Activated naive CD8-positive, alpha-beta T cell treated with anti-CD3 and anti-CD28 coated beads for 36 hours (primary cell): ENCODE data around the gene SUB1. TPM values are rescaled to one million over a fixed set of nuclear protein-coding genes. Genes with fewer than 3 reads are reported as not detected.

Experiments
- DNase-seq: peaks from one replicate; pipeline ENCODE4 v3.0.0; 2021
- H3K27ac Mint-ChIP-seq: one replicate; pipeline ENCODE4 v1.8.0; 2022; ENCODE audit warnings: mild to moderate bottlenecking, moderate library complexity, mixed read lengths
- H3K27me3 Mint-ChIP-seq: one replicate; pipeline ENCODE4 v1.8.0; 2022; ENCODE audit warnings: mild to moderate bottlenecking, mixed read lengths
- H3K36me3 Mint-ChIP-seq: one replicate; pipeline ENCODE4 v1.8.0; 2021; ENCODE audit warnings: mild to moderate bottlenecking, mixed read lengths
- H3K4me1 Mint-ChIP-seq: one replicate; pipeline ENCODE4 v1.8.0; 2021; ENCODE audit warnings: mixed read lengths
- H3K4me3 Mint-ChIP-seq: one replicate; pipeline ENCODE4 v1.8.0; 2022; ENCODE audit warnings: mild to moderate bottlenecking, moderate library complexity, mixed read lengths
- H3K9me3 Mint-ChIP-seq: one replicate; pipeline ENCODE4 v1.8.0; 2022; ENCODE audit warnings: mixed read lengths
- total RNA-seq, 2 experiments: library from RNA; stranded (reverse); gene quantifications; one replicate each; pipeline ENCODE4 v1.2.3, GENCODE V29; 2021

Gene SUB1
- total RNA-seq, 2 experiments from 2014 or later = 414 to 435 TPM

DNA sequence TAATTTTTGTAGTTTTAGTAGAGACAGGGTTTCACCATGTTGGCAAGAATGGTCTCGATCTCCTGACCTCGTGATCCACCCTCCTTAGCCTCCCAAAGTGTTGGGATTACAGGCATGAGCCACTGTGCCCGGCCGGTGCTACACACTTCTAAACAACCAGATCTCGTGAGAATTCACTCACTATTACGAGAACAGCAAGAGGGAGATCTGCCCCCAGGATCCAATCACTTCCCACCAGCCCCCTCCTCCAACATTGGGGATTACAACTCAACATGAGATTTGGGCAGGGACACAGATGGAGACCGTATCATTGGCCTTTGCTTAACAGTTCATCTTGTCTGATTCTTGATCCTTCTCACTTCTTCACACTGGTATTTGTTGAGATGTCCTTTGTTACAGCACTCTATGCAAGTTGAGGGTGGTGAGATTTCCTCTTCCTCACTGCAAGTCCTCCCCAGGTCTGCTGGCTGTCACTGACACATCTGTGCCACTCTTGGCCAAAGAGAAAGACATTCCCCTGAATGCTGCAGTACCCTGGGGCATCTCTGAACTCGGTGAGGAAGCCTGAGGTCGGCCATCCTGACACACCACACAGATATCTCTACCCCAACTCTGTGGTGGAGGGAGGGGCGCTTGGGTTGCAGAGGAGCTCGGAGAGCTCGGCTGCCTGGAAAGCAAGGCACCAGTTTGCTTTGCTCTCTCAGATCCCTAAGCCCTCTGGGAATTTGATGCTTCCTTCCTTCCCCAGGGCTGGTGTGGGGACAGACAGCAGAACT is 4.2 kb upstream of the SUB1 start:
- H3K4me1 Mint-ChIP-seq = peaks cover 18% of the 10 kb centered on the region
- H3K9me3 Mint-ChIP-seq = no peaks in the 10 kb centered on the region
- peaks cover 3% of the 10 kb centered on the region for H3K36me3 Mint-ChIP-seq

DNA sequence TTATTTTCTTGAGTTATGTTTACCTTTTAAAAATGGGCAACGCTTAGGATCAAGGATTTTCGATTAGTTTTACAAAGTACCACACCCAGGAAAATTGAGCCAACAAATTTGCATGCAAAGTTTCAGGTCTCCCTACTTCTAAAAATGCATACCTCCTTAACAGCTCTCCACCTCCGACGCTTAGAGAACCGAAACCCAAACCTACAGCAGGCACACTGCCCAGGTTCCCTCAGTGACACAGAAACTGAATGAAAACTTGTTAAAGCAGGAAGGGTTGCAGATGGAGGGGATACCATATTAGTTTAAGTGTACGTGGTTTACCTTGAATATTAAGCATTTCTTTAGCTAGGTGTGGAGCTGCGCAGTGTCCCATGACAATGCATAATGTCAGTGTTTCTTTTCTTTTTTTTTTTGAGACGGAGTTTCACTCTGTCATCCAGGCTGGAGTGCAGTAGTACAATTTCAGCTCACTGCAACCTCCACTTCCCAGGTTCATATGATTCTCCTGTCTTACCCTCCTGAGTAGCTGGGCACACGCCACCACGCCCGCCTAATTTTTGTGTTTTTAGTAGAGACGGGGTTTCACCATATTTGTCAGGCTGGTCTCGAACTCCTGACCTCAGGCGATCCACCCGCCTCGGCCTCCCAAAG is 1.6 kb upstream of the SUB1 start:
- peak overlapping the region; percentile 20 for H3K27ac Mint-ChIP-seq
- H3K27me3 Mint-ChIP-seq = peaks cover 3% of the 10 kb centered on the region
- peaks cover 30% of the 10 kb centered on the region for H3K4me1 Mint-ChIP-seq
- H3K4me3 Mint-ChIP-seq = no peak overlapping the region
- peaks cover 21% of the 10 kb centered on the region for H3K36me3 Mint-ChIP-seq
- no peak for DNase-seq
- no peaks in the 10 kb centered on the region for H3K9me3 Mint-ChIP-seq

More for the DNA sequence above, 4.2 kb upstream of the SUB1 start:
- DNase-seq = no peak
- Mint-ChIP-seq H3K27ac (no peak overlapping the region), H3K27me3 (peaks cover 6% of the 10 kb centered on the region), H3K4me3 (no peak overlapping the region)

DNA sequence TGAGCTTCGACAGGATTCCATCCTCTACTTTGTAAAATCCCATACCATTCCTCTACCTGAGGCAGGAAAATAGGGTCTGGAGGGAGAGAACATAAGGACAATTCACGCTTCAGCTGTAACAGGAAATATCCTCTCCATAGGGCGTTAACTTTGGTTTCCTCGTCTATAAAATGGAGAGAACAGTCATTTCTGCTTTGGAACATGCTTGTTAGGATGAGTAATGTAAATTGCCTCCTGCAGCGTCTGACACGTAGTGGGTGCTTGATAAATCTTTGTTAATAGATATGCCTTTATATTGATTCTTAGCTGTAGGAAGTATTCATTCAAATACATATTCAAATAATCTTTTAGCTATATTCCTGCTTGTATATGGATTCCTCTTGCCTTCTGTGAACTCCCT is 711 bp upstream of the SUB1 start:
- H3K27me3 Mint-ChIP-seq = peaks cover 3% of the 10 kb centered on the region
- H3K27ac Mint-ChIP-seq = peak overlapping the region; percentile 100
- no peak overlapping the region for H3K4me3 Mint-ChIP-seq
- no peaks in the 10 kb centered on the region for H3K9me3 Mint-ChIP-seq
- H3K36me3 Mint-ChIP-seq = peaks cover 24% of the 10 kb centered on the region
- no peak for DNase-seq
- H3K4me1 Mint-ChIP-seq = peaks cover 37% of the 10 kb centered on the region

DNA sequence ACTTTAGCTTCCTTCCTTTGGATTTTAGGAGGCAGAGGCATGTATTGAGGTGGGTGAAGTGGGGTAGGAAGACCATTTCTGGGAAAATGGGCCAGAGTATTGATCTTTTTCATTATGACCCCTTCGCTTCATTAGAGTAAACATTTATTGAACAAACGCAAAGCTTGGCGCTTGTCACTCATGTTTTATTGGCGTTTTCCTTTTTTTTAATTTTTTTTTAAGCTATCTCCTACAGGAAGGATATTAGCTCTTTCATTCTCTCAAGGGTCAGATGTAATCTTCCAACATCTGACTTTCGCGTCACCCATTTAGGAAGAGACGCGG is 273 bp upstream of the SUB1 start:
- H3K4me3 Mint-ChIP-seq = peak overlapping the region; percentile 99
- H3K36me3 Mint-ChIP-seq = peaks cover 24% of the 10 kb centered on the region
- peaks cover 37% of the 10 kb centered on the region for H3K4me1 Mint-ChIP-seq
- no peaks in the 10 kb centered on the region for H3K9me3 Mint-ChIP-seq
- no peak for DNase-seq
- peaks cover 3% of the 10 kb centered on the region for H3K27me3 Mint-ChIP-seq
- H3K27ac Mint-ChIP-seq = peak overlapping the region; percentile 100

DNA sequence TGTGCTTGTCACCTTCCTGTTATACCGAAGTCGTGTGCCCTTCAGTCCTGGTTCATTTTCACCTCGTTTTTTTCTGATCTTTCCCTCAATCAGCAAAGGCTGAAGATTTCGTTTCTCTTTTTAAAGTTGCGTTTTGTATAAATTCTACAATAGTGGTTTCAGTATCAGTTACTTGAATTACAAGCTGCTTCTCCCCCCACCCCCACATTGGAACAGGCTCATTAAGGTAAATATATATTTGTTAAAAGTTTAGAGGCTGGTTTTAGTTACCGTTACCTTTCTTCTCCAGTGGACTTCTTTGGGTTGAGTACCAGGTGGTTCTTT is 881 bp downstream of the SUB1 start:
- Mint-ChIP-seq H3K27ac (peak overlapping the region; percentile 100), H3K27me3 (no peaks in the 10 kb centered on the region), H3K4me1 (peaks cover 42% of the 10 kb centered on the region), H3K9me3 (no peaks in the 10 kb centered on the region), H3K36me3 (peaks cover 28% of the 10 kb centered on the region), H3K4me3 (peak overlapping the region; percentile 99)
- no peak for DNase-seq

DNA sequence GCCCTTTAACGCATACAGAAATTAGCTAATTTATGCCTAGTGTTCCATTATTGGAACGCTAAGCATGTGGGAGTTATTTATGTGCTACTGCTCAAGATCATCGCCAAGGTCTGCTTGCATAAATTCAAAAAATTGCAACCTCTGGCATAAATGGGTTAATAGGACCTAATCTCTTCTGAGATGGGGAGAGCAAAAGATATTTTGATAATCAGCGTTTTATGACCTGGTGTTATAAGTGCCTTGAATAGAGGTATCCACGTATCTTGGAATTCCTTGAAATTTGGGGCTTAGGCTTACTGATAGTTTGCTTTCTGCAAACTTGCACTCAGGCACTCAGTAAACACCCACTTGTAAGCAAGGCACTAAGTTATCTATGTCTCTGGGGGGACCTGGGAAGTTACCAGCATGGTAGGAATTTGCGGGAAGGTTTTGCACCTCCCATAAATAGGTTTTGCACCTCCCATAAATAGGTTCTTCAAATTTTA is 1.8 kb downstream of the SUB1 start:
- peaks cover 49% of the 10 kb centered on the region for H3K4me1 Mint-ChIP-seq
- no peaks in the 10 kb centered on the region for H3K9me3 Mint-ChIP-seq
- H3K4me3 Mint-ChIP-seq = peak overlapping the region; percentile 99
- H3K36me3 Mint-ChIP-seq = peaks cover 35% of the 10 kb centered on the region
- no peaks in the 10 kb centered on the region for H3K27me3 Mint-ChIP-seq
- no peak for DNase-seq
- H3K27ac Mint-ChIP-seq = peak overlapping the region; percentile 100

DNA sequence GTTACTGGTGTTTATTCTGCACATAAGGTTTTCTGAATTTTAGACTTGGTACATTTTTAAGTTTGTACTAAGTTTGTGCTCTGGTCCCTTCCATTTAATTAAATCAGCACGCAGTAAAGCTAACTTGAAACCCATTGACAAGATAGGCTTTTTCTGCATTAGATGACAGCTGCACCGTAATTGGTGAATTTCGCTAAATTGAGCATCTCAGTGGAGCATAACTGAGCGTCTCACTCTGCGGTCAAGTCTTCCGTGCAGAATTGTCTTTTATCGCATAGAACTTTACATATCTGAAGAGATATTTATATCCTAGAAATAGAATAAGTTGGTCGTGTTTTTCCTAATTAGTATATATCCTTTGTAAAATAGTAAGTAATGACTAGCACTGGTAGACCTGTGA is 4.1 kb downstream of the SUB1 start:
- no peaks in the 10 kb centered on the region for H3K9me3 Mint-ChIP-seq
- H3K4me1 Mint-ChIP-seq = peaks cover 52% of the 10 kb centered on the region
- no peaks in the 10 kb centered on the region for H3K27me3 Mint-ChIP-seq
- no peak overlapping the region for H3K27ac Mint-ChIP-seq
- no peak overlapping the region for H3K4me3 Mint-ChIP-seq
- H3K36me3 Mint-ChIP-seq = peaks cover 53% of the 10 kb centered on the region
- no peak for DNase-seq

DNA sequence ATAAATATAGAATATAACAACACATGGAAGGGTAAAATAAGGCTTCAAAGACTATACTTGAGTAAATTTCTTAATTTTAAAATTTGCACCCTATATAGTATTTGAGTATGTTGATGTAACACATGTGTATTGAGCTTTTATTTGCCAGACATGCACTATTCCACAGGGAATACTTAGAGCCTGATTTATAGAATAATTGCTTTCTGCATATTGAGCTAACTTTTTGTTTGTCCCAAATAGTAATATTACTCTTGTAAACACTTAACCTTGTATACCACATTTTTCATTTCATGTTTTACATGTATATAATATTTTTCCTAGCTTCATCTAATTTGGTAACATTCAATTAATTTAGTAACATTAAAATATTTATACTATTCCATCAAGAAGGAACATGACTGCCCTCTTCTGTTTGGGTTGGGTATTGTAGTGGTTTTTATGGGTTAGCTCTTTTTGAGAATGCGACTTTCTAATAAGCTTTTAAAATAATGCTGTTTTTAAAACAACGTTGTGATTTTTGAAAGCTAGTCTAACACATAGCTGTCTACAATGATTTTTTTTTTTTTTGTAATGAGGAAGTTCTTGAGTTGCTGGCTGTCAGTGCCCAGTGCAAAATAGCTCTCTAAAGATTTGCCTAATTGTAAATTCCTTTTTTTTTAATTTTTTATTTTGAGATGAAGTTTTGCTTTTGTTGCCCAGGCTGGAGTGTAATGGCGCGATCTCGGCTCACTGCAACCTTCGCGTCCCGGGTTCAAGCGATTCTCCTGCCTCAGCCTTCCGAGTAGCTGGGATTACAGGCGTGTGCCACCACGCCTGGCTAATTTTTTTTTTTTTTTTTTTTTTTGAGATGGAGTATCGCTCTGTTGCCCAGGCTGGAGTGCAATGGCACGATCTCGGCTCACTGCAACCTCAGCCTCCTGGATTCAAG is 4.8 kb downstream of the SUB1 start:
- H3K4me3 Mint-ChIP-seq = no peak overlapping the region
- H3K27ac Mint-ChIP-seq = no peak overlapping the region
- H3K4me1 Mint-ChIP-seq = peaks cover 52% of the 10 kb centered on the region
- no peak for DNase-seq
- H3K9me3 Mint-ChIP-seq = no peaks in the 10 kb centered on the region
- H3K36me3 Mint-ChIP-seq = peaks cover 54% of the 10 kb centered on the region
- no peaks in the 10 kb centered on the region for H3K27me3 Mint-ChIP-seq

DNA sequence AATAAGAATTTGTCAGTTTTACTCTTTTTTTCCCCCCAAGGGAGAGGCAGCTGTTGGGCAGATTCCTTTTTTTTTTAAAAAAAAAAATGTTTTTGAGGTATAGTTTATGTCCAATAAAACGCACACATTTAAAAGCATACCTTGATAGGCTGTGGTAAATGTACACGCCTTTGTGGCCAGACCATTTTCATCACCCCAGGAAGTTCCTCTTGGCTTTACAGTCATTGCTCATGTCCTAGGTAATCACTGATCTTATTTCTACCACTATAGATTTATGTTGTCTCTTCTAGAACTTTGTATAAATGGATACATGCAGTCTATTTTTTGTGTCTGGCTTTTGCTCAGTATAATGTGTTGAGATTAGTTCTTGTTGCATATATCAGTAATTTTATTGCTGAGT is 9.8 kb downstream of the SUB1 start:
- no peak overlapping the region for H3K4me3 Mint-ChIP-seq
- peak overlapping the region; percentile 86 for H3K27ac Mint-ChIP-seq

DNA sequence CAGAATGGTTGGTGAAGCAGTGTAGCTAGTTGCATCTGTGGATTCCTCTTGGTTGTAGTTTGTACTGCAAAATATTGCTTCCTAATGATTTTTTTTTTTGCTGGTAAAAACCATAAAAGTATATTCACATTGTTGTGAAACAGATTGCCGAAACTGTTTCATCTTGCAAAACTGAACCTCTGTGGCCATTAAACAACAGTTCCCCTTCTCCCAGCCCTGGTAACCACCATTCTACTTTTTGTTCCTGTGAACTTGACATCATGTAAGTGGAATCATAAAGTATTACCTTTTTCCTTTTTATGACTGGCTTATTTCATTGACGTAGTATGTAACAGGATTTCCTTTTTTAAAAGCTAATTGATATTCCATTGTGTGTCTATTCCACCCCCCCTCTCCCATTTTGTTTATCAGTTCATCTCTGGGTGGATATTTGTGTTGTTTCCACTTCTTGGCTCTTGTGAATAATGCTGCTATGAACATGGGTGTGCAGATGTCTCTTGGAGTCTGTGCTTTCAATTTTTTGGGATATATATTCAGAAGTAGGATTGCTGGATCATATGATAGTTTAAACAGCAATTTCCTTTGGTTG is 11.8 kb downstream of the SUB1 start:
- H3K27me3 Mint-ChIP-seq = no peaks in the 10 kb centered on the region
- H3K4me3 Mint-ChIP-seq = no peak overlapping the region
- peaks cover 62% of the 10 kb centered on the region for H3K36me3 Mint-ChIP-seq
- peaks cover 64% of the 10 kb centered on the region for H3K4me1 Mint-ChIP-seq
- peak overlapping the region; percentile 86 for H3K27ac Mint-ChIP-seq
- DNase-seq = no peak
- H3K9me3 Mint-ChIP-seq = no peaks in the 10 kb centered on the region

More for the DNA sequence above, 9.8 kb downstream of the SUB1 start:
- Mint-ChIP-seq H3K27me3 (no peaks in the 10 kb centered on the region), H3K36me3 (peaks cover 64% of the 10 kb centered on the region), H3K9me3 (no peaks in the 10 kb centered on the region), H3K4me1 (peaks cover 65% of the 10 kb centered on the region)
- no peak for DNase-seq

DNA sequence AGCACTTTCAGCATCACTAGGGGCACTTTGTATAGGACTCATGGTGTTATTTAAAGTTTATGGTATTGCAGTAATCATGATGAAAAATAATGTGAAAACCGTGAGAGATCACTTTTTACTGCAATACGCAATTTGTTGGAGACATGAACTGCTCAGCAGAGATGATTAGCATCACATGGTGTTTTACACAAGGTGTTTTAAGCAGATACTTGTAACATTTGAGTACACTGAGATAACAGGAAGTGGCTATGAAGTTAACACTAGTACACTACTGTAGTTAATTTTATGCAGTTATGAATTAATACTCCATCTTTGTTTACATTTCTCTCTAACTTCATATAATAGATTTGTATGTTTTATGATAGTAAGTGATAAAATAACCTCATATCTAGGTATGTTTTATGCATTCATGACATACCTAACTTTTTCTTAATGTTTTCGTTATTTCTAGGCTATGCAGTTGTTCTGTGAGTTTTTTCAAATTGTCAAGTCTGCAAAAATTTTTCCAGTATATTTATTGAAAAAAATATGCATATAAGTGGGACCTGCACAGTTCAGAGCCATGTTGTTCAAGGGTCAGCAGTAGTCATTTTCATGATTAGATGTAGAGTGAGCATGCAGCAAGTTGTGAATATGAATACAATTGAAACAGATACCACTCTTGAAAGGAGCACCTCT is 13.0 kb downstream of the SUB1 start:
- Mint-ChIP-seq H3K4me1 (peaks cover 60% of the 10 kb centered on the region), H3K36me3 (peaks cover 55% of the 10 kb centered on the region), H3K27ac (peak overlapping the region; percentile 50), H3K9me3 (no peaks in the 10 kb centered on the region), H3K27me3 (no peaks in the 10 kb centered on the region), H3K4me3 (no peak overlapping the region)
- DNase-seq = no peak

DNA sequence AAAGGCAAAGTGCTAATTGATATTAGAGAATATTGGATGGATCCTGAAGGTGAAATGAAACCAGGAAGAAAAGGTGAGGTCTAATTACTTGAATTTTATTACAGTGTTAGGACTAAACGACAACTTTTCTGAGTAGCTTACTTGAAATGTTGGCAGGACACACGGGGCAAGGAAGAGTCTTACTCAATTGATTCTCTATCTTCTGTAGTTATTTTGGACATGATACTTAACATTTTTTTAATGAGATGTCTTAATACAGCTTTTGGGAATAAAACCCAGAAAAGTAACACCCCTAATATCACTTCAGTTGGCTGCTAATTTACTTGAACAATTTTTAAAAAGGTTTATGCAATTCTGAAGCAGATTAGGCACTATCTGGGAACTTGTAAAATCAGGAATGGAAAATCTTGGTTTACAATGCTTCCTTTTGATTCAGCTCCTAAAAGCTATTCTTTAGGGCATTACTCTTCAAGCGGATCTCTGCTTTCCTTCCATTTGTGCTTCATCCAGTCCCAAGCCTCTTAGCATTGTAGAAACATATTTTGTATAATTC is 13.7 kb downstream of the SUB1 start:
- H3K4me1 Mint-ChIP-seq = peaks cover 57% of the 10 kb centered on the region
- no peak for DNase-seq

DNA sequence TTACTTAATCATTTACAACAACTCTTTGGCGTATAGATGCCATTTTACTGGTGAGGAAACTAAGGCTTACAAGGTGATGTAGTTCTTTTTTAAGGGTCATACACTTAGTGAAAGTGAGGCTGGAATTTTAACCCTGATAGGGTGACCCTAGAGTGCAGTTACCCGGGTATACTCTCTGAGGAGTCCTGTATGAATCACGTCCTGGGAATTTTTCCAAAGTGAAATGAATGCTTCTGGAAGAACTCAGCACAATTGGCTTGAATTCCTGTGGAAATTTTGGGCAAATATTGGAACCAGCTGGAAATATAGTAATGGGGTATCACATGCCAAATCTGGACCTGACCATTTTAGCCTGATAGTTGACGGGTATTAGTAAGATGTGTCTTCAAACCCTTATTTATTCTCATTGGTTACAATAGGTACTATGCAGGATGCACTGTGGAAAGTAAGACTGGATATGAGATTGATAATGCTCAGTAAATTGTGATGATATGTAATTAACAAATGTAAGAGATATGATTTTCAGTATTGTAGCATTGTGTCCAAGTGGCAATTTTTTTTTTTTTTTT is 14.8 kb downstream of the SUB1 start:
- H3K9me3 Mint-ChIP-seq = no peaks in the 10 kb centered on the region
- no peak overlapping the region for H3K27ac Mint-ChIP-seq
- no peak overlapping the region for H3K4me3 Mint-ChIP-seq
- H3K27me3 Mint-ChIP-seq = no peaks in the 10 kb centered on the region
- peaks cover 56% of the 10 kb centered on the region for H3K36me3 Mint-ChIP-seq
- no peak for DNase-seq
- H3K4me1 Mint-ChIP-seq = peaks cover 48% of the 10 kb centered on the region

More for the DNA sequence above, 13.7 kb downstream of the SUB1 start:
- Mint-ChIP-seq H3K27me3 (no peaks in the 10 kb centered on the region), H3K27ac (peak overlapping the region; percentile 12), H3K36me3 (peaks cover 57% of the 10 kb centered on the region), H3K4me3 (no peak overlapping the region), H3K9me3 (no peaks in the 10 kb centered on the region)
